Measurements from ENCODE around the gene SECTM1.

GRCh38 chr17:82367724-82368524 is 34.4 kb upstream of the SECTM1 start:
- TF ChIP-seq POLR2A (conservative IDR thresholded peaks at IDR 0.05) (peak; percentile 85), CTCF (IDR thresholded peaks at IDR 0.05 in 2 of 3, conservative IDR thresholded peaks at IDR 0.05 in 1 of 3; ENCODE audit: insufficient read depth in 2 of 3, low read depth in 1 of 3, low read length in 3 of 3) (no peak), ZNF830 (CRISPR knock-in tag; IDR thresholded peaks at IDR 0.05) (no peak), POLR2AphosphoS5 (IDR thresholded peaks at IDR 0.05; ENCODE audit: control insufficient read depth, insufficient read depth, low read depth, low read length) (peak; percentile 81), FOS (IDR thresholded peaks at IDR 0.05; ENCODE audit: extremely low read depth, insufficient read length) (peak; percentile 99), SREBF2 (CRISPR knock-in tag; IDR thresholded peaks at IDR 0.05) (no peak), KLF16 (IDR thresholded peaks at IDR 0.05) (no peak)
- TF ChIP-seq, protein P1, sequence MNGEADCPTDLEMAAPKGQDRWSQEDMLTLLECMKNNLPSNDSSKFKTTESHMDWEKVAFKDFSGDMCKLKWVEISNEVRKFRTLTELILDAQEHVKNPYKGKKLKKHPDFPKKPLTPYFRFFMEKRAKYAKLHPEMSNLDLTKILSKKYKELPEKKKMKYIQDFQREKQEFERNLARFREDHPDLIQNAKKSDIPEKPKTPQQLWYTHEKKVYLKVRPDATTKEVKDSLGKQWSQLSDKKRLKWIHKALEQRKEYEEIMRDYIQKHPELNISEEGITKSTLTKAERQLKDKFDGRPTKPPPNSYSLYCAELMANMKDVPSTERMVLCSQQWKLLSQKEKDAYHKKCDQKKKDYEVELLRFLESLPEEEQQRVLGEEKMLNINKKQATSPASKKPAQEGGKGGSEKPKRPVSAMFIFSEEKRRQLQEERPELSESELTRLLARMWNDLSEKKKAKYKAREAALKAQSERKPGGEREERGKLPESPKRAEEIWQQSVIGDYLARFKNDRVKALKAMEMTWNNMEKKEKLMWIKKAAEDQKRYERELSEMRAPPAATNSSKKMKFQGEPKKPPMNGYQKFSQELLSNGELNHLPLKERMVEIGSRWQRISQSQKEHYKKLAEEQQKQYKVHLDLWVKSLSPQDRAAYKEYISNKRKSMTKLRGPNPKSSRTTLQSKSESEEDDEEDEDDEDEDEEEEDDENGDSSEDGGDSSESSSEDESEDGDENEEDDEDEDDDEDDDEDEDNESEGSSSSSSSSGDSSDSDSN (IDR thresholded peaks at IDR 0.05; ENCODE audit: borderline replicate concordance in 1 of 2, low read depth in 2 of 2, low read length in 2 of 2), result no peak
